Nephron (organoid): ENCODE measurements around the gene BCL7A.

Source experiments
- H3K27ac Mint-ChIP-seq, 3 experiments: 2 replicates each; pipeline ENCODE4 v1.8.0; 2020; ENCODE audit warnings: mixed read lengths in 3 of 3, mild to moderate bottlenecking in 2 of 3, moderate library complexity in 1 of 3
- H3K27me3 Mint-ChIP-seq: 2 replicates; pipeline ENCODE4 v1.8.0; 2021; ENCODE audit warnings: low read depth, mild to moderate bottlenecking, moderate library complexity, mixed read lengths
- H3K36me3 Mint-ChIP-seq: 2 replicates; pipeline ENCODE4 v1.8.0; 2020; ENCODE audit warnings: low read depth, mixed read lengths
- H3K4me1 Mint-ChIP-seq: 2 replicates; pipeline ENCODE4 v1.8.0; 2020; ENCODE audit warnings: mixed read lengths
- H3K4me3 Mint-ChIP-seq, 3 experiments: 2 replicates each; pipeline ENCODE4 v1.8.0; 2020; ENCODE audit warnings: mild to moderate bottlenecking in 3 of 3, mixed read lengths in 3 of 3, moderate library complexity in 2 of 3
- H3K9me3 Mint-ChIP-seq: 2 replicates; pipeline ENCODE4 v1.8.0; 2020; ENCODE audit warnings: mixed read lengths
- CTCF ChIP-seq, 3 experiments: fragments of 200-600 bp; sonication (generic); IDR thresholded peaks; one replicate each; pipeline ENCODE4 v1.5.0; 2021; ENCODE audit warnings: antibody characterized with exemption in 3 of 3; ENCODE audit not compliant: unreplicated experiment in 3 of 3

BCL7A gene

GRCh38 chr12:122005252-122005776 lies 16.4 kb upstream of the BCL7A start:
- TF ChIP-seq CTCF (IDR thresholded peaks at IDR 0.05; ENCODE audit: unreplicated experiment in 3 of 3) = no peak
- peaks cover 4% of the 10 kb centered on the region for H3K27me3 Mint-ChIP-seq

GRCh38 chr12:122006186-122006926 lies 15.3 kb upstream of the BCL7A start:
- TF ChIP-seq CTCF (IDR thresholded peaks at IDR 0.05; ENCODE audit: unreplicated experiment in 3 of 3) = no peak
- no peak overlapping the region for H3K4me3 Mint-ChIP-seq
- H3K36me3 Mint-ChIP-seq = peaks cover 4% of the 10 kb centered on the region
- peaks cover 4% of the 10 kb centered on the region for H3K27me3 Mint-ChIP-seq
- peaks cover 5% of the 10 kb centered on the region for H3K4me1 Mint-ChIP-seq
- H3K27ac Mint-ChIP-seq = no peak overlapping the region
- no peaks in the 10 kb centered on the region for H3K9me3 Mint-ChIP-seq

More at GRCh38 chr12:122005252-122005776, 16.4 kb upstream of the BCL7A start:
- H3K4me1 Mint-ChIP-seq = peaks cover 5% of the 10 kb centered on the region
- no peaks in the 10 kb centered on the region for H3K9me3 Mint-ChIP-seq
- H3K36me3 Mint-ChIP-seq = peaks cover 4% of the 10 kb centered on the region
- H3K27ac Mint-ChIP-seq = no peak overlapping the region
- H3K4me3 Mint-ChIP-seq = no peak overlapping the region

GRCh38 chr12:122009741-122010140 lies 11.9 kb upstream of the BCL7A start:
- no peaks in the 10 kb centered on the region for H3K27me3 Mint-ChIP-seq
- no peak overlapping the region for H3K27ac Mint-ChIP-seq
- H3K36me3 Mint-ChIP-seq = no peaks in the 10 kb centered on the region
- no peaks in the 10 kb centered on the region for H3K4me1 Mint-ChIP-seq
- no peaks in the 10 kb centered on the region for H3K9me3 Mint-ChIP-seq
- TF ChIP-seq CTCF (IDR thresholded peaks at IDR 0.05; ENCODE audit: unreplicated experiment in 3 of 3) = no peak
- H3K4me3 Mint-ChIP-seq = no peak overlapping the region

- peaks cover 1% of the 10 kb centered on the region for H3K36me3 Mint-ChIP-seq
- no peaks in the 10 kb centered on the region for H3K27me3 Mint-ChIP-seq
- H3K27ac Mint-ChIP-seq = no peak overlapping the region
- no peaks in the 10 kb centered on the region for H3K4me1 Mint-ChIP-seq
- H3K9me3 Mint-ChIP-seq = peaks cover 2% of the 10 kb centered on the region
- TF ChIP-seq CTCF (IDR thresholded peaks at IDR 0.05; ENCODE audit: unreplicated experiment in 3 of 3) = no peak
- H3K4me3 Mint-ChIP-seq = no peak overlapping the region
Measured at GRCh38 chr12:122012184-122012583, 9.5 kb upstream of the BCL7A start.

GRCh38 chr12:122013136-122013535 lies 8.5 kb upstream of the BCL7A start:
- H3K4me3 Mint-ChIP-seq = no peak overlapping the region
- TF ChIP-seq CTCF (IDR thresholded peaks at IDR 0.05; ENCODE audit: unreplicated experiment in 3 of 3) = no peak
- H3K4me1 Mint-ChIP-seq = no peaks in the 10 kb centered on the region
- peaks cover 3% of the 10 kb centered on the region for H3K36me3 Mint-ChIP-seq
- H3K9me3 Mint-ChIP-seq = peaks cover 6% of the 10 kb centered on the region
- H3K27ac Mint-ChIP-seq = no peak overlapping the region
- H3K27me3 Mint-ChIP-seq = no peaks in the 10 kb centered on the region
